Measurements from ENCODE around the gene PXDC1.
"Not testable (repeated sequence)": the region's sequence is repeated elsewhere in the genome, so short reads cannot be mapped to it uniquely, and the experiment has no call there.

Gene PXDC1

GRCh38 chr6:3729603-3730344 lies 21.7 kb downstream of the PXDC1 start:
- DNase-seq, result no peak

DNA sequence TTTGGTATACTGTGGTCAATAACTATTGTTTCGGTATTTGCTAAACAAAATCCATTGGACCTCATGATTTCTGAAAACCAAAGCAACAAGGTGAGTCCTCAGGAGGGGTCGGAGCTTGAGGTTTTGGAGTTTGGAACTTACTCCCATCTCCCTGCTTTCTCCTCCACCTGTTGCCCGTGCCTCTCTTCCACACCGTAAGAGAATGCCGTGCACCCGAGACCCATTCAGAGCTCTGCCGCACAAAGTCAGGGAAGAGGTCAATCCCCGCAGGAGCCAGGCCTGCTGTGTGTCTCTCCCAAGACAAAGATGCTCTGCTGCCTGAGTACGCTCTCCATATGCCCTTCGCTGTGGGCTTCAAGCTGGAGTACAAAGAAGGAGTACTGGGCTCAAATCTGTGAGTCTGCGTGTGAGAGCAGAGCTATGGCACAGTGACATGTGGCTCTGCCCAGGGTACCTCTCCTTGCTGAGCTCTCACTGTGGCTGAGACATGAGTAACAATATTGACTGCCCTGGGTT lies 23.9 kb downstream of the PXDC1 start:
- DNase-seq, result no peak

- no peak for DNase-seq
These were observed 24.5 kb downstream of the PXDC1 start for GRCh38 chr6:3727036-3727435.

DNA sequence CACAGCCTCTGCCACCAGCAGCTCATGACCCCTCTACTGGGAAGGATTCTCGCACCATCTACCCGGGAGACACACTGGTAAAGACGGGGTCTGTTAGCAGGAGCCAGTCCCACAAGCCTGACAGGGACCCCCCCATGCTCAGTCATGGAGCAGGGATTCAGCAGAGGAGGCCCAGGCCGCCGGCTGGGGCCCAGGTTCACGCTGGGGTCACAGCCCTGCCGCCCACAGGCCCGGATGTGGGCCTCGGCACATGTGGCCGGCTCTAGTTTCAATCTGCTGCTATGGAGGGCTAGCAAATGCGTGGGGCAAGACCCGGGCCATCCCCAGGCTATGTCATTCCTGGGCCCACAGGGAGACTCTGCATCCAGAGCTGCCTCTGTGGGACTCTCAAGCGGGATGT lies 25.1 kb downstream of the PXDC1 start:
- no peak for DNase-seq

GRCh38 chr6:3725145-3726047 lies 26.1 kb downstream of the PXDC1 start:
- DNase-seq, result no peak

GRCh38 chr6:3724451-3725144 lies 26.9 kb downstream of the PXDC1 start:
- DNase-seq, result no peak

GRCh38 chr6:3723966-3724365 lies 27.5 kb downstream of the PXDC1 start:
- no peak for DNase-seq

- DNase-seq, result no peak
These were observed 28.3 kb downstream of the PXDC1 start for GRCh38 chr6:3723251-3723650.

- no peak for DNase-seq
These were observed 28.7 kb downstream of the PXDC1 start for GRCh38 chr6:3722785-3723184.

- no peak for DNase-seq
These were observed 29.5 kb downstream of the PXDC1 start for GRCh38 chr6:3721810-3722621.

GRCh38 chr6:3720770-3721169 lies 30.7 kb downstream of the PXDC1 start:
- not testable (repeated sequence) for DNase-seq

DNA sequence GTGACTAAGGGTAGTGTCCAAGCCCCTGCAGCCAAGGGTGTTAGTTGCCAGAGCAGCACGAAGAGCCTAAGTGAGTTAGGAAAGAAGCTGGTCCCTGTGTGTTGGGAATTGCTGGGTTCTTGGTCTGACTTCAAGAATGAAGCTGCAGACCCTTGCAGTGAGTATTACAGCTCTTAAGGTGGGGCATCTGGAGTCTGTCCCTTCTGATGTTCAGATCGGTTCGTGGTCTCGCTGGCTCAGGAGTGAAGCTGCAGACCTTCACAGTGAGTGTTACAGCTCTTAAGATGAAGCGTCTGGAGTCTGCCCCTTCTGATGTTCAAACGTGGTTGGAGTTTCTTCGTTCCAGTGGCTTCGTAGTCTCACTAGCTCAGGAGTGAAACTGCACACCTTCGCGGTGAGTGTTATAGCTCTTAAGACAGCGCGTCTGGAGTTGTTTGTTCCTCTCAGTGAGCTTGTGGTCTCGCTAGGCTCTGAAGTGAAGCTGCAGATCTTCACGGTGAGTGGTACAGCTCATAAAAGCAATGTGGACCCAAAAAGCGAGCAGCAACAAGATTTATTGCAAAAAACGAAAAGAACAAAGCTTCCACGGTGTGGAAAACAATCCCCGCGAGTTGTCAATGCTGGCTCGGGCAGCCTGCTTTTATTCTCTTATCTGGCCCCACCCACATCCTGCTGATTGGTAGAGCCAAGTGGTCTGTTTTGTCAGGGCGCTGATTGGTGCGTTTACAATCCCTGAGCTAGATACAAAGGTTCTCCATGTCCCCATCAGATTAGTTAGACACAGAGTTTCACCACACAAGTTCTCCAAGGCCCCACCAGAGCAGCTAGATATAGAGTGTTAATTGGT lies 31.8 kb downstream of the PXDC1 start:
- no peak for DNase-seq

GRCh38 chr6:3718407-3718806 lies 33.1 kb downstream of the PXDC1 start:
- no peak for DNase-seq

- no peak for DNase-seq
These were observed 36.2 kb downstream of the PXDC1 start for GRCh38 chr6:3715285-3715684.

DNA sequence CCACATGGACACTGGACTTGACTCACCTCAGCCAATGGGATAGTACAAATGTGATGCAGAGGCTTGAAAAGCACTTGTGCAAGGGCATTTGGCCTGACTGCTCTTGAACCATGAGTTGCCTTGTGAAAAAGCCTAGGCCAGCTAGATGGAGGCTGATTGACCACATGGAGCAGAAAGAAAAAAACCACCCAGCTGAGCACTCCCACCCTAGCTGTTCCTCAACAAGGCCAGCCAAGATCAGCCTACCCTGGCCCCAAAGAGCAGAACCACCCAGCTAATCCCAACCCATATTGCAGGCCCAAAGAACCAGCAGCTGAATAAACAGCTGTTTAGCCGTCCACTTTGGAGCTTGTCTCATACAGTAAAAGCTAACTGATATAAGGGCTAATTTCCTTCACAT lies 36.7 kb downstream of the PXDC1 start:
- DNase-seq, result no peak

DNA sequence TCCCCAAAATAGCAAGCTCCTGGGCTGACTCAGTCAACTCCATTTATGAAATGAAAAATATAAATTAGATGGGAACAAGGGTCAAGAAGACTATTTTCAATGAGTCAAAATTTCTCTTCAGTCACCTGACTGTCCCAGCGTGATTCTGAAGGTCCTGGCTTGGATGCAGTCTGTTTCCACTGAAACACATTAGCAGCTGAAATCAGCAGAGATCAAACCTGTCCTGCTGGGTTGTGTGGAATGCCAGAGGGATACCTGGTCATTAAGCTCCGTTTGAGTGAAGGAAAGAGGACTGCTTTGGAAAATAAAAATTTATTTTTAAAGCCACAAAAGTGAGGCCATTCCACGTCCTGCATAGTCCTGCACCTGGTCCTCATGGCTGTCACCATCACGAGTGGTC lies 37.4 kb downstream of the PXDC1 start:
- DNase-seq, result no peak

DNA sequence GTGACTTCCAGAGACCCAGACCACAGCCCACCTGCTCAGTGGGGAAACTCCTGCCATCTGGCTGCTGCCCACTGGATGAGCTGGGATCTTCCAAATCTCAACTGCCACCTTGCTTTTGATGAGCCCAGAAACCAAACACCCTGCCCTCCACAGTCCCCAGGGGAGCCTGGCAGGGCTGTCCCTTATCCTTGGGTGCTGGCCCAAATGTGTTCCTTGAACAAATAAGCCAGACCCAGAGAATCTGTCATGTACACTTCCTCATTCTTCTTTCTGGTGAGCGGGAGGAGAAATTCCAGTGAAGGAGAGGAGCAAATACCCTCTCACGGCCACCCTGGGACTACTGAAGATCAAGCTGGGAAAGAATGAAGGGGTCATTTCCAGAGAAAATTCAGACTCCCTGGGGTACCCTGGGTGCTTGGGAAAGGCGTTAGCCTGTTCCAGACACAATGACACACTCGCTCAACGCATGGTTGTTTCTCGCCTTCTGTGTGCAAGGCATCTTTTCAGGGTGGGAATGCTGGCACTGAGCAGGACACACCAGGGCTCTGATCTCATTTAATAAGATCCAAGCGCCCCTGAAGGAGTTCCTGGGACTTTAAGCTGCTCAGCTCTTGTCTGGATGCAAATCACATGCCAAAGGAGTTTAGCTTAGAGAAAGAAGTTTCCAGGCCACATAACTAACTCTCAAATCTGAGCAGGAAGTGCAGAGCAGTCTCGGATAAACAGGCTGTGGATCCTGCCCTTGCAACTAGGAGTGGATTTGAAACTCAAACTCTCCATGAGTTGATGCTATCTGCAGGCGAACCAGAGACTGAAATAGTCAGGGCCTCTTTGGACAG lies 38.5 kb downstream of the PXDC1 start:
- DNase-seq, result no peak

- DNase-seq, result no peak
These were observed 39.7 kb downstream of the PXDC1 start for GRCh38 chr6:3711776-3712175.

GRCh38 chr6:3710403-3710802 lies 41.1 kb downstream of the PXDC1 start:
- no peak for DNase-seq

DNA sequence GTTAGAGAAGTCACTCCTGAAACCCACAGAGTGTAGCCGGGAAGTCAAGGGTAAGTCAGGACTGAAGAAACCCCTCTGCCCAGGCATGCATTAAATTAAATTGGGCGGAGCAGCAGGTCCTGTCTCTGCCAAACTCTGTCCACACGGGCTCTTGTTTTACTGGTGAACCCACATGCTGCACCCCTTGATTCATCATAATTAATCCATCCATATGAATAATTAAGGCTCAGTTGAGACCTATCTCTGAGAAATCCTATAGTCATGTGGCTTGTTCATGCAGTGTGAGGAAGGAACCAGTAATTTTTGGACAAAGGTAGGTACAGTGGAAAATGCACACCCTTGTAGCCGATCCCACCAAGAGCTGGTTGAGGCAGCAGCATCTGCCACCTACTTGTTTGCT lies 43.0 kb downstream of the PXDC1 start:
- no peak for DNase-seq

All from activated CD4-positive, CD25-positive, alpha-beta regulatory T cell treated with anti-CD3 and anti-CD28 coated beads, Interleukin-2, amount 50 U/mL, for 72 hours (primary cell).